Fibroblast of lung (primary cell): ENCODE results near the gene MYO7A. TPM values are rescaled to one million over a fixed set of nuclear protein-coding genes. Genes with fewer than 3 reads are reported as not detected.

Source experiments
- DNase-seq, 2 donors: peaks; one replicate each; pipeline versions ENCODE4 v3.0.0 to v3.0.0-alpha.2; 2010; ENCODE audit warnings: low read depth in 2 of 2
- H2AFZ ChIP-seq: 2 replicates; pipeline ENCODE4 v1.5.1; 2012; ENCODE audit warnings: low read length, control low read depth, inconsistent platforms
- H3K27ac ChIP-seq: 2 replicates; pipeline ENCODE4 v1.5.1; 2011; ENCODE audit warnings: low read length, control low read depth; ENCODE audit not compliant: insufficient read depth
- H3K27me3 ChIP-seq: 2 replicates; pipeline ENCODE4 v1.5.1; 2011; ENCODE audit warnings: mild to moderate bottlenecking, low read length; ENCODE audit not compliant: control insufficient read depth, insufficient read depth
- H3K36me3 ChIP-seq: 2 replicates; pipeline ENCODE4 v1.5.1; 2011; ENCODE audit warnings: low read length; ENCODE audit not compliant: control insufficient read depth, insufficient read depth
- H3K4me1 ChIP-seq: 2 replicates; pipeline ENCODE4 v1.5.1; 2011; ENCODE audit warnings: low read length; ENCODE audit not compliant: control insufficient read depth, insufficient read depth; ENCODE audit errors: extremely low read depth
- H3K4me2 ChIP-seq: 2 replicates; pipeline ENCODE4 v1.5.1; 2011; ENCODE audit warnings: low read length, control low read depth; ENCODE audit not compliant: insufficient read depth; ENCODE audit errors: extremely low read depth
- H3K4me3 ChIP-seq, 4 experiments: fragments of 200-600 bp in 1 of 4; sonication (generic) in 1 of 4; replicated peaks in 1 of 4; 2 replicates each; pipeline ENCODE4 v1.5.1; 2011 to 2016; ENCODE audit warnings: low read length in 4 of 4, low read depth in 3 of 4, mild to moderate bottlenecking in 3 of 4, control low read depth in 2 of 4, inconsistent platforms in 1 of 4, mixed read lengths in 1 of 4; ENCODE audit not compliant: insufficient read depth in 1 of 4; ENCODE audit errors: control extremely low read depth in 1 of 4
- H3K79me2 ChIP-seq: 2 replicates; pipeline ENCODE4 v1.5.1; 2012; ENCODE audit warnings: mild to moderate bottlenecking, low read length, inconsistent platforms; ENCODE audit not compliant: control insufficient read depth, insufficient read depth
- H3K9ac ChIP-seq: 2 replicates; pipeline ENCODE4 v1.5.1; 2011; ENCODE audit warnings: mild to moderate bottlenecking, low read length, control low read depth; ENCODE audit not compliant: insufficient read depth
- H3K9me3 ChIP-seq: 2 replicates; pipeline ENCODE4 v1.5.1; 2012; ENCODE audit warnings: low read depth, low read length; ENCODE audit not compliant: control insufficient read depth, insufficient read depth
- H4K20me1 ChIP-seq: 2 replicates; pipeline ENCODE4 v1.5.1; 2011; ENCODE audit warnings: low read length; ENCODE audit not compliant: control insufficient read depth, insufficient read depth; ENCODE audit errors: extremely low read depth
- CTCF ChIP-seq, 2 donors: IDR thresholded peaks in 1 of 2; conservative IDR thresholded peaks in 1 of 2; 1 replicate in 1 of 2; 2 replicates in 1 of 2; pipeline ENCODE4 v1.5.1; 2011 to 2012; ENCODE audit warnings: low read length in 2 of 2, control low read depth in 1 of 2, inconsistent platforms in 1 of 2, low read depth in 1 of 2, mild to moderate bottlenecking in 1 of 2
- EZH2 ChIP-seq: IDR thresholded peaks from 2 replicates; pipeline ENCODE4 v1.5.1; 2012; ENCODE audit warnings: low read length, control low read depth, mild to moderate bottlenecking; ENCODE audit errors: missing control alignments
- polyA plus RNA-seq, 2 donors: library from polyadenylated mRNA; depleted of rRNA in 1 of 2; stranded (reverse) in 1 of 2; unstranded in 1 of 2; fragments of >200 nt; gene quantifications; 2 replicates each; pipeline ENCODE4 v1.2.1, GENCODE V29; 2011 to 2012; ENCODE audit warnings: missing spikeins in 1 of 2
- total RNA-seq: library from RNA; depleted of rRNA; stranded (reverse); fragments of >200 nt; gene quantifications from 2 replicates; pipeline ENCODE4 v1.2.1, GENCODE V29; 2014

MYO7A gene
- total and polyA plus RNA-seq, 2 donors (not counting 1 experiment from before 2014, with no cell fraction given) = 0.01 to 0.33 TPM

GRCh38 chr11:77253690-77254089, 125.6 kb downstream of the MYO7A start:
- H2AFZ ChIP-seq = no peak overlapping the region
- H3K79me2 ChIP-seq = no peaks in the 10 kb centered on the region
- no peak overlapping the region for H3K4me3 ChIP-seq
- no peak overlapping the region for H3K9ac ChIP-seq
- no peaks in the 10 kb centered on the region for H3K9me3 ChIP-seq
- no peak for DNase-seq
- H3K4me2 ChIP-seq = no peak overlapping the region
- no peak overlapping the region for H3K27ac ChIP-seq
- no peaks in the 10 kb centered on the region for H3K36me3 ChIP-seq
- TF ChIP-seq EZH2 = no peak
- no peak for TF ChIP-seq CTCF (conservative IDR thresholded peaks at IDR 0.05 in 1 of 2, IDR thresholded peaks at IDR 0.05 in 1 of 2; ENCODE audit: low read depth in 1 of 2, low read length in 2 of 2)
- no peaks in the 10 kb centered on the region for H3K4me1 ChIP-seq
- no peaks in the 10 kb centered on the region for H4K20me1 ChIP-seq
- no peaks in the 10 kb centered on the region for H3K27me3 ChIP-seq

GRCh38 chr11:77259641-77260040, 131.6 kb downstream of the MYO7A start:
- H3K27me3 ChIP-seq = no peaks in the 10 kb centered on the region
- no peak overlapping the region for H3K4me2 ChIP-seq
- H3K27ac ChIP-seq = no peak overlapping the region
- no peak overlapping the region for H3K9ac ChIP-seq
- H3K4me1 ChIP-seq = no peaks in the 10 kb centered on the region
- peak; percentile 58 to 72 for DNase-seq
- H4K20me1 ChIP-seq = no peaks in the 10 kb centered on the region
- no peaks in the 10 kb centered on the region for H3K9me3 ChIP-seq
- TF ChIP-seq EZH2 (no peak), CTCF (conservative IDR thresholded peaks at IDR 0.05 in 1 of 2, IDR thresholded peaks at IDR 0.05 in 1 of 2; ENCODE audit: low read depth in 1 of 2, low read length in 2 of 2) (no peak)
- no peaks in the 10 kb centered on the region for H3K79me2 ChIP-seq
- no peak overlapping the region for H2AFZ ChIP-seq
- H3K4me3 ChIP-seq = no peak overlapping the region
- H3K36me3 ChIP-seq = no peaks in the 10 kb centered on the region

- H3K36me3 ChIP-seq = no peaks in the 10 kb centered on the region
- H3K27me3 ChIP-seq = no peaks in the 10 kb centered on the region
- H4K20me1 ChIP-seq = no peaks in the 10 kb centered on the region
- H3K9ac ChIP-seq = no peak overlapping the region
- H3K4me2 ChIP-seq = no peak overlapping the region
- no peaks in the 10 kb centered on the region for H3K9me3 ChIP-seq
- TF ChIP-seq CTCF (conservative IDR thresholded peaks at IDR 0.05 in 1 of 2, IDR thresholded peaks at IDR 0.05 in 1 of 2; ENCODE audit: low read depth in 1 of 2, low read length in 2 of 2) = no peak
- TF ChIP-seq EZH2 = no peak
- no peak overlapping the region for H3K4me3 ChIP-seq
- no peak for DNase-seq
- H3K27ac ChIP-seq = no peak overlapping the region
- H2AFZ ChIP-seq = no peak overlapping the region
- no peaks in the 10 kb centered on the region for H3K79me2 ChIP-seq
- no peaks in the 10 kb centered on the region for H3K4me1 ChIP-seq
Measured at GRCh38 chr11:77262803-77263202, 134.8 kb downstream of the MYO7A start.

Other genes starting within 250 kb of the MYO7A start
- not detected in 2 replicates for gene B3GNT6, start 93.8 kb upstream of the MYO7A start, total RNA-seq
- not detected in 2 replicates for gene B3GNT6, start 93.8 kb upstream of the MYO7A start, polyA plus RNA-seq
- gene CAPN5, start 61.3 kb upstream of the MYO7A start, total RNA-seq = 12.3 and 17.5 TPM in 2 replicates
- 20.4 and 29.0 TPM in 2 replicates for gene CAPN5, start 61.3 kb upstream of the MYO7A start, polyA plus RNA-seq
- gene OMP, start 25.4 kb upstream of the MYO7A start, total RNA-seq = 0.51 and 0.83 TPM in 2 replicates
- gene OMP, start 25.4 kb upstream of the MYO7A start, polyA plus RNA-seq = not detected in 2 replicates
- not detected in 2 replicates for gene GDPD4, start 173.4 kb downstream of the MYO7A start, total RNA-seq
- not detected in 2 replicates for gene GDPD4, start 173.4 kb downstream of the MYO7A start, polyA plus RNA-seq